Measurements from ENCODE around the gene MEIS2.

- TF ChIP-seq CTCF (IDR thresholded peaks at IDR 0.05; ENCODE audit: insufficient read depth, low read length) (no peak), REST (IDR thresholded peaks at IDR 0.05; ENCODE audit: insufficient replicate concordance, low read depth) (no peak), POLR2AphosphoS5 (IDR thresholded peaks at IDR 0.05; ENCODE audit: low read depth) (no peak), GABPA (IDR thresholded peaks at IDR 0.05; ENCODE audit: low read depth) (no peak)
Measured at GRCh38 chr15:37142371-37142770, 42.0 kb upstream of the MEIS2 start.
